ENCODE data around the gene OR52N4. TPM values are rescaled to one million over a fixed set of nuclear protein-coding genes. Genes with fewer than 3 reads are reported as not detected.

Gene OR52N4
- total and polyA plus RNA-seq, 2 of the 4 experiments (the other 2 are of a cell fraction), result not detected

DNA sequence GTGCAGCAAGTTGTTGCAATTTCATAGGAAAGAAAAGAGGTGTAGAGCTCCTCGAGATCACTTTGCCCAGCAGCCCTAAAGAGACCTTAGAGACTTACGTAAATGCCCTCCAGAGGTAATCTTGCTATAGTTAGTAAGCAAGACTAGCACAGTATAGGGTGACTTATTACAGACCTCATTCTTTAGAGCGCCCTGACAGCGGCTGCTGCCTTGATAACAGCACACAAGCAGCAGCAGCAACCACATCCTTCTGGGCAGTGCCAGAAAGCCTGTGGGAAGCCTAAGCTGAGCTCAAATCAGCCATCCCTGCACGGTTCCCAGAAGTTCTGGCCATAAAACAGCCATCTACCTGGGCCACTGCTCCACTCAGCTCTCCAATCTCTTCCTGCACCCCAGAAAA lies 40.3 kb upstream of the OR52N4 start:
- no TSS peak for BruUV-seq (replicated peaks)
- ChIA-PET CTCF (interaction anchor here (1.1 kb wide), 1 partner anchor 89 kb away, joined by 3 read pairs; the partner anchor contains the start of gene TRIM34), POLR2A (ENCODE audit: unreplicated experiment) (no interaction called here)
- no peak overlapping the region for H2BK5ac ChIP-seq (ENCODE audit: low read depth, low read length, poor library complexity, severe bottlenecking)
- ATAC-seq (ENCODE audit: low read depth), result no peak
- H2AK5ac ChIP-seq (ENCODE audit: low read depth, low read length), result no peak overlapping the region
- H3K4me1 ChIP-seq (ENCODE audit: control insufficient read depth, insufficient read depth, low read length), result no peaks in the 10 kb centered on the region
- H3K4me2 ChIP-seq (ENCODE audit: low read depth, low read length), result no peak overlapping the region
- no peaks in the 10 kb centered on the region for H3K9me1 ChIP-seq (ENCODE audit: insufficient read depth, low read length)
- H2AK9ac ChIP-seq (replicated peaks; ENCODE audit: low read depth, low read length, poor library complexity), result no peak overlapping the region
- 70% methylated on average over 2 of the region's 5 CpGs; no CpG with 5 or more reads in 1 of the 2 experiments for WGBS, 2 experiments (ENCODE audit: extremely low coverage in 2 of 2, insufficient read length in 1 of 2)
- no peak overlapping the region for H3K18ac ChIP-seq (ENCODE audit: low read depth, low read length)
- no peaks in the 10 kb centered on the region for H4K20me1 ChIP-seq (ENCODE audit: insufficient read depth, low read length)
- no peak overlapping the region for H3K56ac ChIP-seq (ENCODE audit: extremely low read depth, insufficient read depth, low read length)
- intact Hi-C loops (cut with micrococcal nuclease) (loop anchor here (5.0 kb wide), 1 partner anchor 236 kb away; no protein-coding TSS in a partner anchor), dilution Hi-C loops (cut with HindIII; ENCODE audit: low sequenced_read_pairs, unreplicated experiment) (no loop called here), in situ Hi-C loops (cut with MboI; ENCODE audit: low sequenced_read_pairs) (no loop called here)
- no peak overlapping the region for H4K8ac ChIP-seq (ENCODE audit: low read depth in 2 of 2, low read length in 2 of 2)
- no peak overlapping the region for H3K14ac ChIP-seq (replicated peaks; ENCODE audit: low read depth, low read length)
- no peak overlapping the region for H2BK20ac ChIP-seq (ENCODE audit: low read depth, low read length)
- no peak overlapping the region for H4K91ac ChIP-seq (ENCODE audit: insufficient read depth, low read depth, low read length)
- H2BK120ac ChIP-seq (ENCODE audit: low read depth, low read length), result no peak overlapping the region
- H3K79me1 ChIP-seq (ENCODE audit: low read depth in 1 of 2, low read length in 2 of 2), result no peaks in the 10 kb centered on the region
- no peak for DNase-seq
- no peak overlapping the region for H3K27ac ChIP-seq (ENCODE audit: insufficient read depth, low read length)
- no peaks in the 10 kb centered on the region for H3K27me3 ChIP-seq (ENCODE audit: control insufficient read depth, insufficient read depth, low read length)
- no peak overlapping the region for H3K23ac ChIP-seq (ENCODE audit: low read depth, low read length)
- no peak overlapping the region for H3K9ac ChIP-seq (ENCODE audit: low read depth, low read length)
- H3K9me3 ChIP-seq (ENCODE audit: control insufficient read depth, insufficient read depth, low read length), result no peaks in the 10 kb centered on the region
- H4K5ac ChIP-seq (ENCODE audit: low read depth, low read length), result no peak overlapping the region
- H2AFZ ChIP-seq (replicated peaks; ENCODE audit: low read length, poor library complexity), result no peak overlapping the region
- H3K4ac ChIP-seq (ENCODE audit: low read depth, low read length), result no peak overlapping the region
- peaks cover 5% of the 10 kb centered on the region for H3K36me3 ChIP-seq (ENCODE audit: control insufficient read depth, insufficient read depth, low read length)
- no peak overlapping the region for H2BK15ac ChIP-seq (ENCODE audit: low read depth, low read length)
- H3K4me3 ChIP-seq (ENCODE audit: insufficient read depth, low read depth, low read length), result no peak overlapping the region
- TF ChIP-seq FOS (IDR thresholded peaks at IDR 0.05; ENCODE audit: low read depth, low read length) (no peak), ELK1 (IDR thresholded peaks at IDR 0.05; ENCODE audit: borderline replicate concordance, low read depth, low read length) (no peak), MAZ (IDR thresholded peaks at IDR 0.05; ENCODE audit: borderline replicate concordance, low read depth, low read length) (no peak), POLR2A (IDR thresholded peaks at IDR 0.05; ENCODE audit: low read depth, low read length) (no peak), SMC3 (IDR thresholded peaks at IDR 0.05; ENCODE audit: low read depth, low read length) (no peak), MAFK (IDR thresholded peaks at IDR 0.05; ENCODE audit: low read depth, low read length) (no peak), CTCF (conservative IDR thresholded peaks at IDR 0.05; ENCODE audit: low read depth, low read length) (no peak), BHLHE40 (IDR thresholded peaks at IDR 0.05; ENCODE audit: low read depth, low read length) (no peak), CHD1 (IDR thresholded peaks at IDR 0.05; ENCODE audit: low read depth, low read length) (no peak)

Measured in IMR-90 (cell line).